Subcutaneous abdominal adipose tissue (tissue), 5 donors: ENCODE results near the gene TNFSF13B.

Experiments
- H3K27ac ChIP-seq: one replicate; pipeline ENCODE4 v1.7.0; 2013; ENCODE audit warnings: low read depth, mild to moderate bottlenecking, inconsistent platforms, low read length, moderate library complexity
- H3K27me3 ChIP-seq, 5 donors: one replicate each; pipeline ENCODE4 v1.7.0; 2013; ENCODE audit warnings: low read length in 5 of 5, inconsistent platforms in 1 of 5; ENCODE audit not compliant: control insufficient read depth in 5 of 5, insufficient read depth in 4 of 5
- H3K36me3 ChIP-seq, 5 donors: one replicate each; pipeline ENCODE4 v1.7.0; 2013; ENCODE audit warnings: low read length in 5 of 5; ENCODE audit not compliant: control insufficient read depth in 5 of 5, insufficient read depth in 5 of 5
- H3K4me1 ChIP-seq, 5 donors: one replicate each; pipeline ENCODE4 v1.7.0; 2013; ENCODE audit warnings: low read length in 5 of 5, mild to moderate bottlenecking in 3 of 5, moderate library complexity in 1 of 5; ENCODE audit not compliant: control insufficient read depth in 5 of 5, insufficient read depth in 5 of 5
- H3K4me3 ChIP-seq, 5 donors: one replicate each; pipeline ENCODE4 v1.7.0; 2013; ENCODE audit warnings: low read length in 5 of 5, low read depth in 1 of 5
- H3K9ac ChIP-seq, 5 donors: one replicate each; pipeline ENCODE4 v1.7.0; 2013; ENCODE audit warnings: low read length in 5 of 5, mild to moderate bottlenecking in 4 of 5, moderate library complexity in 3 of 5
- H3K9me3 ChIP-seq, 5 donors: one replicate each; pipeline ENCODE4 v1.7.0; 2013; ENCODE audit warnings: low read length in 5 of 5; ENCODE audit not compliant: control insufficient read depth in 5 of 5
- donor health status: healthy.
- donor health status: healthy.
- donor health status: healthy.
- donor health status: healthy.
- donor health status: healthy.

The TNFSF13B gene

DNA sequence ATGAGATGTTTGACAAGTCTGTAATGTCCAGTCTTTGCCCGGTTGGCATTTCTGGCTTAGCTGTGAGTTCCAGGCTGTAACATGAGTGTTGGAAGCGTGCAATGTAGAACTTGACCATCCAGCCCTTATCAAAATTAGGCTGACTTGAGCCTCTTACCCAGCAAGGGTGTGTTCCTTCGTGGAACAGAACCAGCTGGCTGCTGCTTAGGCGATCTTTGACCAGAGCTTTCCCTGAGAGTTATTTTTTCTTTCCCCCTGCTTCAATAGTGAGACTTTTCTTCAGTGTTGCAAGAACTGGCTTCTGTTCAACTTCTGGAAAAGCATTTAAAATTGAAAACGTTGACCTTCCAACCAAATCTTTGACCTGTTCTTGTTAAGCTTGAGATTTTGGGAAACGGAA lies 6.5 kb downstream of the TNFSF13B start:
- Histone ChIP-seq H3K9ac (peak overlapping the region in 1 of 5 donors; percentile 19), H3K27ac (peak overlapping the region; percentile 41), H3K36me3 (no peaks in the 10 kb centered on the region), H3K9me3 (no peaks in the 10 kb centered on the region), H3K27me3 (no peaks in the 10 kb centered on the region), H3K4me3 (peak overlapping the region in 3 of 5 donors; percentile 6 to 41 (median 27)), H3K4me1 (peaks cover 0 to 12% (median 9%) of the 10 kb centered on the region in 5 donors)

GRCh38 chr13:108278466-108278865 lies 8.9 kb downstream of the TNFSF13B start:
- H3K9me3 ChIP-seq: no peaks in the 10 kb centered on the region
- no peak overlapping the region for H3K27ac ChIP-seq
- no peak overlapping the region for H3K4me3 ChIP-seq
- no peaks in the 10 kb centered on the region for H3K36me3 ChIP-seq
- peaks cover 0 to 19% (median 9%) of the 10 kb centered on the region in 5 donors for H3K4me1 ChIP-seq
- H3K27me3 ChIP-seq: no peaks in the 10 kb centered on the region
- H3K9ac ChIP-seq: no peak overlapping the region

GRCh38 chr13:108281901-108282300 lies 12.4 kb downstream of the TNFSF13B start:
- no peak overlapping the region for H3K4me3 ChIP-seq
- H3K36me3 ChIP-seq: no peaks in the 10 kb centered on the region
- no peak overlapping the region for H3K9ac ChIP-seq
- H3K27ac ChIP-seq: no peak overlapping the region
- H3K4me1 ChIP-seq: peaks cover 0 to 6% (median 0%) of the 10 kb centered on the region in 5 donors
- H3K9me3 ChIP-seq: no peaks in the 10 kb centered on the region
- H3K27me3 ChIP-seq: no peaks in the 10 kb centered on the region

GRCh38 chr13:108283110-108283509 lies 13.6 kb downstream of the TNFSF13B start:
- peaks cover 0 to 6% (median 0%) of the 10 kb centered on the region in 5 donors for H3K4me1 ChIP-seq
- H3K4me3 ChIP-seq: no peak overlapping the region
- no peak overlapping the region for H3K27ac ChIP-seq
- H3K27me3 ChIP-seq: no peaks in the 10 kb centered on the region
- no peaks in the 10 kb centered on the region for H3K36me3 ChIP-seq
- no peak overlapping the region for H3K9ac ChIP-seq
- H3K9me3 ChIP-seq: no peaks in the 10 kb centered on the region

- Histone ChIP-seq H3K4me3 (no peak overlapping the region), H3K36me3 (no peaks in the 10 kb centered on the region), H3K4me1 (no peaks in the 10 kb centered on the region), H3K9me3 (no peaks in the 10 kb centered on the region), H3K9ac (no peak overlapping the region), H3K27me3 (no peaks in the 10 kb centered on the region), H3K27ac (no peak overlapping the region)
Observed at GRCh38 chr13:108288741-108289140, 19.2 kb downstream of the TNFSF13B start.

DNA sequence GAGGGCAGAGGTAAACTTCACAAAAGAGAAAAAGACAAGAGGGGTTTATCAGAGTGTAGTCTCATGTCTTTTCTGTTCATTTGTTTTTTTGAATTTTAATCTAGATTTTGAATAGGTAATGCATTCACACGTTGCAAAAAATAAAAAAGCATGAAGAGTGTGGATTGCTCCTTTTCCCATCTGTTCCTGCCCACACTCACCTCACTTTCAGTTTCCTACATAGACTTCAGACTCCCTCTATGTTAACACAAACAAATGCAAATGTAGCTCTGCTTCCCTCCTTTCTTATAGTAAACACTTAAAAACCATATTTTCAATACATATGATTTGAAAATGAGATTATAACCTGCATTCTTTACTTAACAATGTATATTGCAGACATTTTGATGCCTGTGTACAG lies 20.3 kb downstream of the TNFSF13B start:
- Histone ChIP-seq H3K4me3 (no peak overlapping the region), H3K4me1 (no peaks in the 10 kb centered on the region), H3K9me3 (no peaks in the 10 kb centered on the region), H3K27me3 (no peaks in the 10 kb centered on the region), H3K27ac (no peak overlapping the region), H3K9ac (no peak overlapping the region), H3K36me3 (no peaks in the 10 kb centered on the region)

DNA sequence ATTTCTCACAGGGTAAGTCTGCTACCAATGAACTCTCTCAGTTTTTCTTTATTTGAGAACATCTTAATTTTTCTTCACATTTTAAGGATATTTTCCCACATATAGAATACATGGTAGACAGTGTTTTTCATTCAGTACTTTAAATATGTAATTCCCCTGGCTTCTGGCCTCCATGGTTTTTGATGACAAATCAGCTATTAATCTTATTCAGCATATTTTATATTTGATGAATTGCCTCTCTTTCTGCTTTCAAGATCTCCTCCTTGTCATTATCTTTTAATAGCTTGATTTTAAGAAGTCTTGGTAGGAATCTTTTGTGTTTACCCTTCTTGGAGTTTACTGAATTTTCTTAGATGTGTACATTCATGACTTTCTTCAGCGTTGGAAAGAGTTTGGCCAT lies 27.6 kb downstream of the TNFSF13B start:
- no peak overlapping the region for H3K27ac ChIP-seq
- H3K9me3 ChIP-seq: peaks cover 0 to 5% (median 0%) of the 10 kb centered on the region in 5 donors
- H3K27me3 ChIP-seq: no peaks in the 10 kb centered on the region
- H3K4me1 ChIP-seq: no peaks in the 10 kb centered on the region
- H3K9ac ChIP-seq: no peak overlapping the region
- no peaks in the 10 kb centered on the region for H3K36me3 ChIP-seq
- no peak overlapping the region for H3K4me3 ChIP-seq

GRCh38 chr13:108302279-108302678 lies 32.8 kb downstream of the TNFSF13B start:
- Histone ChIP-seq H3K27me3 (no peaks in the 10 kb centered on the region), H3K27ac (no peak overlapping the region), H3K4me3 (no peak overlapping the region), H3K9ac (no peak overlapping the region), H3K4me1 (peaks cover 0 to 3% (median 0%) of the 10 kb centered on the region in 5 donors), H3K9me3 (no peaks in the 10 kb centered on the region), H3K36me3 (peaks cover 0 to 8% (median 0%) of the 10 kb centered on the region in 5 donors)

DNA sequence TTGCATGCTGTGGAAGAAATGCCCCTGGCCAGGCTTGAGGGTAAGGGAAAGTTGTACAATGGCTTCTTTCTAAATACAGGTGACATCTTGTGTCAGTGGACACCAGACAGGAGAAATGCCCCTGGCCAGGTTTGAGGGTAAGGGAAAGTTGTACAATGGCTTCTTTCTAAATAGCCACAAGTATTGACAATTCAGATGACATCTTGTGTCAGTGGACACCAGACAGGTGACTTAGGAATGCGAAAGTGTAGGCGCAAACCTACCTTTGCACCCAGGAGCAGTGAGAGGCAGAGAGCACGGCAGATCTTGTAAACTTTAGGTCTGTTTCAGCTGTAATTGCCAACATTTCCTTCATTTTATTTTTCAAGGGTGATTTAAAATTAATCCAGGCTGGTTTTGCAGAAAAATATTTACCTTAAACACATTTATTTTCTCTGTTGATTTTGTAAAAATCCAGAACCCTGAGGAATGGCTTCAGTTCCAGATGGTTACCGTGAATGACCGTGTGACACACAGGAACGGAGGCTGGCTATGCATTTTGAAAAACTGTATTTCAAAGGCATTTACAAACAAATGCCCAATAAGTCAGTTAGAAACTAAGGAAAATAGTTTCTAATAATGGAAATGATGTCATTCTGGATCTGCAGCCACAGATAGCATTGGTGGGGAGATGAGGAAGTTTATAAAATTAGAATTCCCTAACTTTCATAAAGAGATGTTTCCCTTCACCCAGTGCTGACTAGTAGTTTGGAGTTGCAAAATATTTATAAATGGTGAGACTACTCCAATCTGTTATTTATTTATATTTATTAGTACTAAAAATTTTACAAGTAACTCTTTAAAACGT lies 34.9 kb downstream of the TNFSF13B start:
- H3K9ac ChIP-seq: no peak overlapping the region
- no peak overlapping the region for H3K27ac ChIP-seq
- peaks cover 0 to 3% (median 0%) of the 10 kb centered on the region in 5 donors for H3K4me1 ChIP-seq
- H3K27me3 ChIP-seq: no peaks in the 10 kb centered on the region
- no peaks in the 10 kb centered on the region for H3K9me3 ChIP-seq
- H3K36me3 ChIP-seq: peaks cover 0 to 8% (median 0%) of the 10 kb centered on the region in 5 donors
- no peak overlapping the region for H3K4me3 ChIP-seq

GRCh38 chr13:108305655-108306054 lies 36.1 kb downstream of the TNFSF13B start:
- H3K36me3 ChIP-seq: peaks cover 0 to 8% (median 0%) of the 10 kb centered on the region in 5 donors
- H3K4me3 ChIP-seq: no peak overlapping the region
- no peak overlapping the region for H3K9ac ChIP-seq
- H3K4me1 ChIP-seq: peaks cover 0 to 3% (median 0%) of the 10 kb centered on the region in 5 donors
- H3K27ac ChIP-seq: no peak overlapping the region
- H3K9me3 ChIP-seq: no peaks in the 10 kb centered on the region
- H3K27me3 ChIP-seq: no peaks in the 10 kb centered on the region
